ENCODE measurements around the gene SLC5A12. TPM values are rescaled to one million over a fixed set of nuclear protein-coding genes. Genes with fewer than 3 reads are reported as not detected.

Gene SLC5A12
- total and polyA plus RNA-seq, 12 donors, result 0.03 to 0.33 (median 0.12) TPM; not detected in 8

DNA sequence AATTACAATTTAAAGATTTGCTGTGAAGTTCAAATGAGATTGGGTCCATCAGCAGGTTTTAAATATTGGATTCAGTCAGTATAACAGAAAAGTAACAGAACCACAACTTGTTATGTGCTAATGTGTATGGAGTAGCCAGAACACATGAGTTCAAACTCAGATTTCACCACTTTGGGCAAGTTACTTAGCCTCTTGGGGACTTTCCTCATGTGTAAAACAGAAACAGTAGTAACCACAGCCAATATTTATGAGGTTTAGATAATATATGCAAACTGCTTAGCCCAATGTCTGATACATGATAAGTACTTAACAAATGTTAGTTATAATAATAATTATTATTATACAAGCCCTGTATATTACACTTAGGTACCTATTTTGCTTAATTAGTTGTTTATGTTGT is 21.8 kb upstream of the SLC5A12 start:
- intact Hi-C loops (cut with DNase I), result no loop called here
- no peaks in the 10 kb centered on the region for H3K9me3 ChIP-seq (replicated peaks in 1 of 3)
- no peak overlapping the region for H3K4me3 ChIP-seq
- no peak for TF ChIP-seq POLR2A (IDR thresholded peaks at IDR 0.05)
- TF ChIP-seq, protein P1, sequence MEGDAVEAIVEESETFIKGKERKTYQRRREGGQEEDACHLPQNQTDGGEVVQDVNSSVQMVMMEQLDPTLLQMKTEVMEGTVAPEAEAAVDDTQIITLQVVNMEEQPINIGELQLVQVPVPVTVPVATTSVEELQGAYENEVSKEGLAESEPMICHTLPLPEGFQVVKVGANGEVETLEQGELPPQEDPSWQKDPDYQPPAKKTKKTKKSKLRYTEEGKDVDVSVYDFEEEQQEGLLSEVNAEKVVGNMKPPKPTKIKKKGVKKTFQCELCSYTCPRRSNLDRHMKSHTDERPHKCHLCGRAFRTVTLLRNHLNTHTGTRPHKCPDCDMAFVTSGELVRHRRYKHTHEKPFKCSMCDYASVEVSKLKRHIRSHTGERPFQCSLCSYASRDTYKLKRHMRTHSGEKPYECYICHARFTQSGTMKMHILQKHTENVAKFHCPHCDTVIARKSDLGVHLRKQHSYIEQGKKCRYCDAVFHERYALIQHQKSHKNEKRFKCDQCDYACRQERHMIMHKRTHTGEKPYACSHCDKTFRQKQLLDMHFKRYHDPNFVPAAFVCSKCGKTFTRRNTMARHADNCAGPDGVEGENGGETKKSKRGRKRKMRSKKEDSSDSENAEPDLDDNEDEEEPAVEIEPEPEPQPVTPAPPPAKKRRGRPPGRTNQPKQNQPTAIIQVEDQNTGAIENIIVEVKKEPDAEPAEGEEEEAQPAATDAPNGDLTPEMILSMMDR (IDR thresholded peaks at IDR 0.05), result no peak
- no peak overlapping the region for H3K27ac ChIP-seq
- DNase-seq, result no peak
- no peaks in the 10 kb centered on the region for H3K4me1 ChIP-seq (replicated peaks in 1 of 2)
- H3K27me3 ChIP-seq, result no peaks in the 10 kb centered on the region
- no peaks in the 10 kb centered on the region for H3K36me3 ChIP-seq (replicated peaks in 1 of 2)

GRCh38 chr11:26742966-26743365 is 21.1 kb upstream of the SLC5A12 start:
- Histone ChIP-seq H3K9me3 (replicated peaks in 1 of 3) (no peaks in the 10 kb centered on the region), H3K27ac (no peak overlapping the region), H3K4me3 (no peak overlapping the region), H3K27me3 (no peaks in the 10 kb centered on the region), H3K4me1 (replicated peaks in 1 of 2) (no peaks in the 10 kb centered on the region), H3K36me3 (replicated peaks in 1 of 2) (no peaks in the 10 kb centered on the region)
- DNase-seq, result no peak
- WGBS, 4 donors, result 0 to 58% (median 24%) methylated on average over 1 of the region's 1 CpG
- intact Hi-C loops (cut with DNase I), result no loop called here
- TF ChIP-seq, protein P1 (IDR thresholded peaks at IDR 0.05), result no peak
- TF ChIP-seq POLR2A (IDR thresholded peaks at IDR 0.05), result no peak

- H3K36me3 ChIP-seq (replicated peaks in 1 of 2), result no peaks in the 10 kb centered on the region
- no peaks in the 10 kb centered on the region for H3K27me3 ChIP-seq
- H3K4me1 ChIP-seq (replicated peaks in 1 of 2), result no peaks in the 10 kb centered on the region
- TF ChIP-seq, protein P1 (IDR thresholded peaks at IDR 0.05), result no peak
- no peak for TF ChIP-seq POLR2A (IDR thresholded peaks at IDR 0.05)
- 25 to 37% (median 32%) methylated on average over 2 of the region's 2 CpGs for WGBS, 4 donors
- H3K9me3 ChIP-seq (replicated peaks in 1 of 3), result no peaks in the 10 kb centered on the region
- no peak overlapping the region for H3K27ac ChIP-seq
- intact Hi-C loops (cut with DNase I), result no loop called here
- DNase-seq, result no peak
- H3K4me3 ChIP-seq, result no peak overlapping the region
These were observed 19.2 kb upstream of the SLC5A12 start for GRCh38 chr11:26741036-26741435.

GRCh38 chr11:26739366-26740073 is 17.7 kb upstream of the SLC5A12 start:
- no peaks in the 10 kb centered on the region for H3K27me3 ChIP-seq
- no peak overlapping the region for H3K27ac ChIP-seq
- H3K9me3 ChIP-seq (replicated peaks in 1 of 3), result no peaks in the 10 kb centered on the region
- DNase-seq, result no peak
- TF ChIP-seq, protein P1 (IDR thresholded peaks at IDR 0.05), result no peak
- TF ChIP-seq POLR2A (IDR thresholded peaks at IDR 0.05), result no peak
- H3K36me3 ChIP-seq (replicated peaks in 1 of 2), result no peaks in the 10 kb centered on the region
- intact Hi-C loops (cut with DNase I), result no loop called here
- H3K4me1 ChIP-seq (replicated peaks in 1 of 2), result no peaks in the 10 kb centered on the region
- 75 to 87% (median 79%) methylated on average over 5 of the region's 5 CpGs for WGBS, 4 donors
- no peak overlapping the region for H3K4me3 ChIP-seq
